ENCODE measurements around the gene HMCN2.

DNA sequence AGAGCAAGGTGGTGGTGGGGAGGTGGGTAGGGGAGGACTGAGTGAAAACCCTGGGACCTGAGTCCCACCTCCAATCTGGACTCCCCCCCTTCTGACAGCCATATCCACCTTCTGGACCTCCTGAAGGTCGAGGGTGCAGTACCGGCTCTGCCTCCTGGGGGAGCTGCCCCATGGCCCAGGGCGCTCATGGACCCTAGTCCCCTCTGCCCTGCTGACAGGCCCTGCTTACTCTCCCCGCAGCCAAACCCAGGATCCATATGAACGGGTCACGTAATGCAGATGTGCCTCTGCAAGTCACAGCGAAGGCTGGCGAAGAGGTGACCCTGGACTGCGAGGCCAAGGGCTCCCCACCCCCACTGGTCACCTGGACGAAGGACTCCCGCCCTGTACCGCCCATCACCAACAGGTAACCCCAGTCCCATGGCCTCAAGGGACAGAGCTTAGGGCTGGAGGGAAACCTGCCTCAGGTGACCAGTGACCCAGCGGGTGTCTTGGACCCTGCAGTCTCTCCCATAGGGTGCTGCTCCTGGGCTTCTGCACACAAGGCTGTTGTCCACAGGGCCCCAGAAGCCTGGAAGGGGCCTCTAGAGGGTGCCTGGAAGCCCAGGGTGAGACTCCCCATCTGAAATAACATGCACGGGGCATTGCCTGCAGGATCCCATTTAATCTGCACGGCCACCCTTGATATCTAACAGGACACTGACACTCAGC, 61.7 kb downstream of the HMCN2 start:
- TF ChIP-seq, protein P1, sequence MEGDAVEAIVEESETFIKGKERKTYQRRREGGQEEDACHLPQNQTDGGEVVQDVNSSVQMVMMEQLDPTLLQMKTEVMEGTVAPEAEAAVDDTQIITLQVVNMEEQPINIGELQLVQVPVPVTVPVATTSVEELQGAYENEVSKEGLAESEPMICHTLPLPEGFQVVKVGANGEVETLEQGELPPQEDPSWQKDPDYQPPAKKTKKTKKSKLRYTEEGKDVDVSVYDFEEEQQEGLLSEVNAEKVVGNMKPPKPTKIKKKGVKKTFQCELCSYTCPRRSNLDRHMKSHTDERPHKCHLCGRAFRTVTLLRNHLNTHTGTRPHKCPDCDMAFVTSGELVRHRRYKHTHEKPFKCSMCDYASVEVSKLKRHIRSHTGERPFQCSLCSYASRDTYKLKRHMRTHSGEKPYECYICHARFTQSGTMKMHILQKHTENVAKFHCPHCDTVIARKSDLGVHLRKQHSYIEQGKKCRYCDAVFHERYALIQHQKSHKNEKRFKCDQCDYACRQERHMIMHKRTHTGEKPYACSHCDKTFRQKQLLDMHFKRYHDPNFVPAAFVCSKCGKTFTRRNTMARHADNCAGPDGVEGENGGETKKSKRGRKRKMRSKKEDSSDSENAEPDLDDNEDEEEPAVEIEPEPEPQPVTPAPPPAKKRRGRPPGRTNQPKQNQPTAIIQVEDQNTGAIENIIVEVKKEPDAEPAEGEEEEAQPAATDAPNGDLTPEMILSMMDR (conservative IDR thresholded peaks at IDR 0.05): no peak; the same call in 1 of the 2 replicates
- no peak for TF ChIP-seq ZFX (IDR thresholded peaks at IDR 0.05)
